DMS 273 (cell line): ENCODE measurements around the gene RELT.

Experiments used
- DNase-seq: peaks from one replicate; lab custom pipeline; 2025; ENCODE audit not compliant: unreplicated experiment; lab: John Stamatoyannopoulos, UW

Gene RELT

GRCh38 chr11:73389916-73390315 is 13.7 kb downstream of the RELT start:
- no peak for DNase-seq

- DNase-seq = no peak
Observed at GRCh38 chr11:73390601-73391565, 14.7 kb downstream of the RELT start.

- DNase-seq = no peak
Observed at GRCh38 chr11:73391665-73392064, 15.5 kb downstream of the RELT start.

GRCh38 chr11:73392108-73393010 is 16.2 kb downstream of the RELT start:
- DNase-seq = no peak

- DNase-seq = no peak
Observed at GRCh38 chr11:73393011-73393380, 16.8 kb downstream of the RELT start.

GRCh38 chr11:73393479-73394415 is 17.5 kb downstream of the RELT start:
- peak; percentile 82 for DNase-seq

- no peak for DNase-seq
Observed at GRCh38 chr11:73394416-73395296, 18.5 kb downstream of the RELT start.

GRCh38 chr11:73395297-73396208 is 19.4 kb downstream of the RELT start:
- DNase-seq = no peak

- no peak for DNase-seq
Observed at GRCh38 chr11:73396251-73396930, 20.2 kb downstream of the RELT start.

- no peak for DNase-seq
Observed at GRCh38 chr11:73396985-73397384, 20.8 kb downstream of the RELT start.

GRCh38 chr11:73397468-73398131 is 21.4 kb downstream of the RELT start:
- DNase-seq = no peak

GRCh38 chr11:73398132-73398526 is 21.9 kb downstream of the RELT start:
- no peak for DNase-seq

GRCh38 chr11:73398721-73399120 is 22.5 kb downstream of the RELT start:
- DNase-seq = no peak

GRCh38 chr11:73399159-73399590 is 23.0 kb downstream of the RELT start:
- no peak for DNase-seq

GRCh38 chr11:73399636-73400035 is 23.4 kb downstream of the RELT start:
- DNase-seq = no peak

GRCh38 chr11:73400293-73400692 is 24.1 kb downstream of the RELT start:
- no peak for DNase-seq

GRCh38 chr11:73401217-73401923 is 25.2 kb downstream of the RELT start:
- no peak for DNase-seq
